SJCRH30 (cell line): Measurements from ENCODE around the gene ZPLD1. TPM values are rescaled to one million over a fixed set of nuclear protein-coding genes. Genes with fewer than 3 reads are reported as not detected.

Experiments
- DNase-seq, 2 experiments: peaks; one replicate each; pipeline ENCODE4 v3.0.0-alpha.2; 2015 to 2020
- H3K27ac ChIP-seq: fragments of 250-450 bp; sonication (Bioruptor Pico); 2 replicates; pipeline ENCODE4 v1.5.1; 2020; ENCODE audit warnings: mild to moderate bottlenecking, moderate library complexity
- H3K27me3 ChIP-seq: fragments of 250-450 bp; sonication (Bioruptor Pico); 2 replicates; pipeline ENCODE4 v1.5.1; 2020; ENCODE audit warnings: mild to moderate bottlenecking, moderate library complexity
- H3K36me3 ChIP-seq: fragments of 250-450 bp; sonication (Bioruptor Pico); 2 replicates; pipeline ENCODE4 v1.5.1; 2020; ENCODE audit warnings: mild to moderate bottlenecking, moderate library complexity
- H3K4me1 ChIP-seq: fragments of 250-450 bp; sonication (Bioruptor Pico); 2 replicates; pipeline ENCODE4 v1.5.1; 2020; ENCODE audit warnings: mild to moderate bottlenecking, moderate library complexity
- H3K4me3 ChIP-seq: fragments of 250-450 bp; sonication (Bioruptor Pico); 2 replicates; pipeline ENCODE4 v1.5.1; 2020; ENCODE audit warnings: mild to moderate bottlenecking, moderate library complexity
- H3K9me3 ChIP-seq: fragments of 250-450 bp; sonication (Bioruptor Pico); replicated peaks from 2 replicates; pipeline ENCODE4 v1.5.1; 2020; ENCODE audit warnings: mild to moderate bottlenecking, moderate library complexity
- total RNA-seq: library from RNA; depleted of rRNA; stranded (reverse); fragments of >200 nt; shearing (Covaris generic); gene quantifications from 2 replicates; pipeline ENCODE4 v1.2.3, GENCODE V29; 2014; rRNA removed

ZPLD1 gene
- 0.14 and 0.15 TPM in 2 replicates for total RNA-seq

GRCh38 chr3:102434715-102435114, at the start of gene ZPLD1:
Gene ZPLD1, plus strand, starts transcription at chr3:102435015. Its CDS starts 3,473 bp downstream, at chr3:102438488.
- no peaks in the 10 kb centered on the region; the same call in 1 of the 2 replicates for H3K9me3 ChIP-seq
- no peaks in the 10 kb centered on the region; the same call in 1 of the 2 replicates for H3K27me3 ChIP-seq
- no peak for DNase-seq
- no peaks in the 10 kb centered on the region for H3K4me1 ChIP-seq
- H3K4me3 ChIP-seq = no peak within 1 kb of the TSS
- H3K36me3 ChIP-seq = 0 out of 2 replicates have a peak, but pooled peaks cover 2% of the 10 kb centered on the region
- no peak within 1 kb of the TSS for H3K27ac ChIP-seq

GRCh38 chr3:102390171-102390864, 44.5 kb upstream of the ZPLD1 start:
- Histone ChIP-seq H3K4me3 (no peak overlapping the region), H3K27me3 (no peaks in the 10 kb centered on the region), H3K27ac (no peak overlapping the region), H3K36me3 (no peaks in the 10 kb centered on the region), H3K4me1 (peaks cover 19% of the 10 kb centered on the region), H3K9me3 (peaks cover 4% of the 10 kb centered on the region; the same call in 1 of the 2 replicates)
- DNase-seq = no peak

- H3K36me3 ChIP-seq = no peaks in the 10 kb centered on the region
- peaks cover 4% of the 10 kb centered on the region; the same call in 1 of the 2 replicates for H3K9me3 ChIP-seq
- DNase-seq = no peak
- H3K4me3 ChIP-seq = no peak overlapping the region
- H3K4me1 ChIP-seq = peaks cover 16% of the 10 kb centered on the region
- H3K27ac ChIP-seq = no peak overlapping the region
- H3K27me3 ChIP-seq = no peaks in the 10 kb centered on the region
Measured at GRCh38 chr3:102390916-102391315, 43.9 kb upstream of the ZPLD1 start.

- Histone ChIP-seq H3K4me3 (no peak overlapping the region), H3K27ac (no peak overlapping the region), H3K4me1 (peaks cover 16% of the 10 kb centered on the region), H3K9me3 (peaks cover 4% of the 10 kb centered on the region; the same call in 1 of the 2 replicates), H3K27me3 (no peaks in the 10 kb centered on the region), H3K36me3 (no peaks in the 10 kb centered on the region)
- no peak for DNase-seq
Measured at GRCh38 chr3:102391491-102391890, 43.3 kb upstream of the ZPLD1 start.

GRCh38 chr3:102394517-102394916, 40.3 kb upstream of the ZPLD1 start:
- H3K4me3 ChIP-seq = no peak overlapping the region
- H3K36me3 ChIP-seq = no peaks in the 10 kb centered on the region
- H3K4me1 ChIP-seq = peaks cover 16% of the 10 kb centered on the region
- H3K27ac ChIP-seq = peak overlapping the region; percentile 67
- peaks cover 4% of the 10 kb centered on the region; the same call in 1 of the 2 replicates for H3K9me3 ChIP-seq
- no peaks in the 10 kb centered on the region for H3K27me3 ChIP-seq
- peak; percentile 53 to 72 for DNase-seq

GRCh38 chr3:102398176-102398575, 36.6 kb upstream of the ZPLD1 start:
- no peak overlapping the region for H3K27ac ChIP-seq
- no peaks in the 10 kb centered on the region for H3K36me3 ChIP-seq
- peaks cover 29% of the 10 kb centered on the region for H3K4me1 ChIP-seq
- DNase-seq = no peak
- peaks cover 4% of the 10 kb centered on the region; the same call in 1 of the 2 replicates for H3K9me3 ChIP-seq
- no peaks in the 10 kb centered on the region for H3K27me3 ChIP-seq
- no peak overlapping the region for H3K4me3 ChIP-seq

- peaks cover 4% of the 10 kb centered on the region; the same call in 1 of the 2 replicates for H3K9me3 ChIP-seq
- H3K4me3 ChIP-seq = no peak overlapping the region
- H3K27me3 ChIP-seq = no peaks in the 10 kb centered on the region
- no peaks in the 10 kb centered on the region for H3K36me3 ChIP-seq
- H3K4me1 ChIP-seq = peaks cover 28% of the 10 kb centered on the region
- H3K27ac ChIP-seq = no peak overlapping the region
- DNase-seq = no peak
Measured at GRCh38 chr3:102398666-102399065, 36.1 kb upstream of the ZPLD1 start.

- DNase-seq = no peak
- peak overlapping the region; percentile 28 for H3K27ac ChIP-seq
- H3K36me3 ChIP-seq = no peaks in the 10 kb centered on the region
- H3K4me3 ChIP-seq = no peak overlapping the region
- H3K9me3 ChIP-seq = peaks cover 2% of the 10 kb centered on the region; the same call in 1 of the 2 replicates
- peaks cover 14% of the 10 kb centered on the region for H3K4me1 ChIP-seq
- no peaks in the 10 kb centered on the region for H3K27me3 ChIP-seq
Measured at GRCh38 chr3:102400142-102400541, 34.7 kb upstream of the ZPLD1 start.

- H3K27me3 ChIP-seq = no peaks in the 10 kb centered on the region
- H3K4me1 ChIP-seq = peaks cover 13% of the 10 kb centered on the region
- no peak overlapping the region for H3K4me3 ChIP-seq
- DNase-seq = peak in 1 of 2 experiments; percentile 28
- no peaks in the 10 kb centered on the region for H3K36me3 ChIP-seq
- no peaks in the 10 kb centered on the region for H3K9me3 ChIP-seq
- H3K27ac ChIP-seq = peak overlapping the region; percentile 28
Measured at GRCh38 chr3:102400766-102401165, 34.0 kb upstream of the ZPLD1 start.

- Histone ChIP-seq H3K9me3 (no peaks in the 10 kb centered on the region), H3K36me3 (no peaks in the 10 kb centered on the region), H3K27me3 (no peaks in the 10 kb centered on the region), H3K4me3 (no peak overlapping the region), H3K27ac (no peak overlapping the region), H3K4me1 (peaks cover 3% of the 10 kb centered on the region; the same call in 1 of the 2 replicates)
- DNase-seq = peak in 1 of 2 experiments; percentile 47
Measured at GRCh38 chr3:102410616-102411015, 24.2 kb upstream of the ZPLD1 start.

GRCh38 chr3:102415553-102415952, 19.3 kb upstream of the ZPLD1 start:
- Histone ChIP-seq H3K36me3 (no peaks in the 10 kb centered on the region), H3K27me3 (no peaks in the 10 kb centered on the region), H3K4me3 (no peak overlapping the region), H3K27ac (no peak overlapping the region), H3K9me3 (no peaks in the 10 kb centered on the region), H3K4me1 (peaks cover under 1% of the 10 kb centered on the region; the same call in 1 of the 2 replicates)
- DNase-seq = no peak

- Histone ChIP-seq H3K4me3 (no peak overlapping the region), H3K4me1 (no peaks in the 10 kb centered on the region), H3K27me3 (no peaks in the 10 kb centered on the region), H3K36me3 (no peaks in the 10 kb centered on the region), H3K27ac (no peak overlapping the region), H3K9me3 (no peaks in the 10 kb centered on the region)
- DNase-seq = no peak
Measured at GRCh38 chr3:102419786-102420185, 15.0 kb upstream of the ZPLD1 start.

- Histone ChIP-seq H3K27me3 (no peaks in the 10 kb centered on the region), H3K27ac (no peak overlapping the region), H3K4me1 (no peaks in the 10 kb centered on the region), H3K9me3 (no peaks in the 10 kb centered on the region), H3K36me3 (no peaks in the 10 kb centered on the region), H3K4me3 (no peak overlapping the region)
- DNase-seq = no peak
Measured at GRCh38 chr3:102441832-102442231, 7.0 kb downstream of the ZPLD1 start.

- DNase-seq = no peak
- no peak overlapping the region for H3K27ac ChIP-seq
Measured at GRCh38 chr3:102443021-102443420, 8.2 kb downstream of the ZPLD1 start.

GRCh38 chr3:102444101-102444500, 9.3 kb downstream of the ZPLD1 start:
- H3K9me3 ChIP-seq = no peaks in the 10 kb centered on the region
- H3K4me3 ChIP-seq = no peak overlapping the region
- no peak overlapping the region for H3K27ac ChIP-seq
- DNase-seq = peak in 1 of 2 experiments; percentile 11
- no peaks in the 10 kb centered on the region for H3K36me3 ChIP-seq
- H3K27me3 ChIP-seq = no peaks in the 10 kb centered on the region
- no peaks in the 10 kb centered on the region for H3K4me1 ChIP-seq

More at GRCh38 chr3:102443021-102443420, 8.2 kb downstream of the ZPLD1 start:
- Histone ChIP-seq H3K36me3 (no peaks in the 10 kb centered on the region), H3K27me3 (no peaks in the 10 kb centered on the region), H3K4me3 (no peak overlapping the region), H3K4me1 (no peaks in the 10 kb centered on the region), H3K9me3 (no peaks in the 10 kb centered on the region)
